ENCODE results near the gene DONSON. TPM values are rescaled to one million over a fixed set of nuclear protein-coding genes. Genes with fewer than 3 reads are reported as not detected.

DONSON gene
- total RNA-seq, 1 experiment from 2014 or later: 35.3 TPM

- H3K9ac ChIP-seq (ENCODE audit: extremely low read depth, insufficient read length, low read length): no peak overlapping the region
Measured at GRCh38 chr21:33622253-33622652, 33.8 kb upstream of the DONSON start.

More at GRCh38 chr21:33622253-33622652, 33.8 kb upstream of the DONSON start:
- H2AK5ac ChIP-seq (ENCODE audit: insufficient read length, low read length): no peak overlapping the region
- H2BK5ac ChIP-seq (ENCODE audit: insufficient read length, low read length): no peak overlapping the region
- H4K20me1 ChIP-seq (ENCODE audit: control insufficient read depth, insufficient read depth, insufficient read length): no peaks in the 10 kb centered on the region
- no peak overlapping the region for H4K5ac ChIP-seq (ENCODE audit: insufficient read length, low read depth, low read length)
- no peak overlapping the region for H3K4ac ChIP-seq (ENCODE audit: low read depth, low read length)
- peaks cover 6 to 33% (median 25%) of the 10 kb centered on the region in 3 experiments; a peak in 6 of 7 replicates for H3K36me3 Mint-ChIP-seq (ENCODE audit: insufficient read depth in 1 of 3, low read depth in 3 of 3)
- no peak overlapping the region for H2BK120ac ChIP-seq (ENCODE audit: low read depth, low read length, poor library complexity, severe bottlenecking)
- H4K8ac ChIP-seq (replicated peaks; ENCODE audit: insufficient read length, low read depth, low read length): no peak overlapping the region
- no peak overlapping the region for H2AFZ ChIP-seq (ENCODE audit: low read length)
- no peaks in the 10 kb centered on the region for H3K27me3 ChIP-seq (ENCODE audit: insufficient read depth, low read length)
- no peak overlapping the region for H3K4me3 Mint-ChIP-seq
- H3K27ac ChIP-seq (ENCODE audit: insufficient read length, low read depth, low read length): no peak overlapping the region
- no peaks in the 10 kb centered on the region for H3K23me2 ChIP-seq (ENCODE audit: insufficient read length, low read depth, low read length, poor library complexity, severe bottlenecking)
- H3K9me3 Mint-ChIP-seq: peaks cover 0 to 2% of the 10 kb centered on the region in 2 experiments; a peak in 1 of 5 replicates
- H3K79me2 ChIP-seq (ENCODE audit: insufficient read depth, low read length): no peaks in the 10 kb centered on the region
- no peak for TF ChIP-seq CTCF (conservative IDR thresholded peaks at IDR 0.05)
- H3K14ac ChIP-seq (ENCODE audit: insufficient read depth, low read length): no peak overlapping the region
- H3K4me1 Mint-ChIP-seq: peaks cover 17 to 18% of the 10 kb centered on the region in 2 experiments
- H4K91ac ChIP-seq (ENCODE audit: insufficient read length, low read depth, low read length): no peak overlapping the region
- no peak overlapping the region for H3K18ac ChIP-seq (ENCODE audit: insufficient read length, low read depth, low read length)
- no peak overlapping the region for H3T11ph ChIP-seq (ENCODE audit: low read length)
- H3K56ac ChIP-seq (ENCODE audit: insufficient read length, low read depth, low read length): no peak overlapping the region
- no peak overlapping the region for H2BK12ac ChIP-seq (ENCODE audit: insufficient read length, low read depth, low read length)
- H3K27ac Mint-ChIP-seq: no peak overlapping the region
- H3K79me1 ChIP-seq (ENCODE audit: insufficient read depth, low read depth, low read length, poor library complexity, severe bottlenecking): no peaks in the 10 kb centered on the region
- H3K4me1 ChIP-seq (ENCODE audit: insufficient read depth, low read length): no peaks in the 10 kb centered on the region
- H3K23ac ChIP-seq (ENCODE audit: insufficient read length, low read depth, low read length): no peak overlapping the region
- no peaks in the 10 kb centered on the region for H3K9me3 ChIP-seq (ENCODE audit: control insufficient read depth, low read depth, low read length)
- H2BK15ac ChIP-seq (ENCODE audit: low read depth, low read length): no peak overlapping the region
- DNase-seq: no peak
- H2BK20ac ChIP-seq (ENCODE audit: low read depth, low read length, poor library complexity, severe bottlenecking): no peak overlapping the region
- H3K27me3 Mint-ChIP-seq (ENCODE audit: low read depth): no peaks in the 10 kb centered on the region; the same call in 1 of the 2 replicates
- H3K4me2 ChIP-seq (ENCODE audit: insufficient read depth, insufficient read length, low read length): no peak overlapping the region

Measured in H9 (cell line).